ENCODE results near the gene ARL14EPL.

The ARL14EPL gene

GRCh38 chr5:116032991-116033390, 719 bp downstream of the ARL14EPL start:
- DNase-seq: no peak
- TF ChIP-seq POLR2A (IDR thresholded peaks at IDR 0.05; ENCODE audit: low read length) (no peak), GATA1 (IDR thresholded peaks at IDR 0.05; ENCODE audit: low read depth, low read length) (no peak)

GRCh38 chr5:116035123-116035522, 2.9 kb downstream of the ARL14EPL start:
- DNase-seq: no peak
- TF ChIP-seq POLR2A (IDR thresholded peaks at IDR 0.05; ENCODE audit: low read length): no peak
- no peak for TF ChIP-seq GATA1 (IDR thresholded peaks at IDR 0.05; ENCODE audit: low read depth, low read length)

DNA sequence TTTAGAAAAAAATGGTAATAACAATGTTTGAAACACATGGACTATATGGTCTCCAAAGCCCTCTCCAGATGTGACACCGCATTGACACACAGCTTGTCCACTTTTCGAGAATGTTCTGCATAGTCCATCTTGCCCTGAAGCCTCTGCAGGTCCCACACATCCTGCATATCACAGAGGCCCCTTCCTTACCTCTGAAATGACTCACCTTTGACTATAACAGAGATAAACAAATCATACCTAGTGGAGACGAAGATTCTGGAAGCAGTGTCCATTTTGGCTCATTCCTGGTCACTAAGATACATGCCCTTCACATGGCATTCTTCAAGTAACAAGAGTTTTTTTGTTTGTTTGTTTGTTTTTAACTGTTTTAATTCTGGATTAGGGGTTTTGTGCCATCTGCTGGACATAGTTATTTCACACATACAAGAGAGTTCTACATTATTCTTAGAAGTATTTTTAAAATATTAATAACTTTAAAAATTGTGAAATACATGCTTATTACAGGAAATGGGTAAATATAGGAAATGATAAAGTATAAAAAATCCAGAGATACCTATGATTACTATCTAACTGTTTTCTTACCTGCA, 5.1 kb downstream of the ARL14EPL start:
- TF ChIP-seq POLR2A (IDR thresholded peaks at IDR 0.05; ENCODE audit: low read length) (no peak), GATA1 (IDR thresholded peaks at IDR 0.05; ENCODE audit: low read depth, low read length) (no peak)
- no peak for DNase-seq

GRCh38 chr5:116038817-116039216, 6.5 kb downstream of the ARL14EPL start:
- TF ChIP-seq POLR2A (IDR thresholded peaks at IDR 0.05; ENCODE audit: low read length): no peak
- TF ChIP-seq GATA1 (IDR thresholded peaks at IDR 0.05; ENCODE audit: low read depth, low read length): no peak
- no peak for DNase-seq

- TF ChIP-seq POLR2A (IDR thresholded peaks at IDR 0.05; ENCODE audit: low read length) (no peak), GATA1 (IDR thresholded peaks at IDR 0.05; ENCODE audit: low read depth, low read length) (no peak)
- no peak for DNase-seq
Observed at GRCh38 chr5:116042375-116042774, 10.1 kb downstream of the ARL14EPL start.

DNA sequence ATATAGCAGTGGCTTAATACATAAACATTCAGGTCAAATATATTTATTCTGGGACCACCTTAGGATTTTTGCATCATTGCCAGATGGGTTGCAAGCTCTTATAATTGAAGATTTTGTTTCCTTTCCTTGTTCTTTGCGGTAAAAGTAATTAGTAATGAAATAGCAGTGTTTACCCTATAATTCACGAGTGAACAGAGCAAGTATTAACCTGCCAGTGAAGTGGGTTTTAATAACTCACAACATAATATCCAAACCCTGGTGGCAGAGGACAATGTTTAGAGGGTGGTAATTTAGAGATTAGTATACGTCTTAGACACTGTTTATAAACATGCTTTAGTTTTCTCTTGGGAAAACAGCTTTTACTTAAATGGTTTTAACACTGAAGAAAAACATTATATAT, 11.8 kb downstream of the ARL14EPL start:
- no peak for DNase-seq
- no peak for TF ChIP-seq GATA1 (IDR thresholded peaks at IDR 0.05; ENCODE audit: low read depth, low read length)
- TF ChIP-seq POLR2A (IDR thresholded peaks at IDR 0.05; ENCODE audit: low read length): no peak

DNA sequence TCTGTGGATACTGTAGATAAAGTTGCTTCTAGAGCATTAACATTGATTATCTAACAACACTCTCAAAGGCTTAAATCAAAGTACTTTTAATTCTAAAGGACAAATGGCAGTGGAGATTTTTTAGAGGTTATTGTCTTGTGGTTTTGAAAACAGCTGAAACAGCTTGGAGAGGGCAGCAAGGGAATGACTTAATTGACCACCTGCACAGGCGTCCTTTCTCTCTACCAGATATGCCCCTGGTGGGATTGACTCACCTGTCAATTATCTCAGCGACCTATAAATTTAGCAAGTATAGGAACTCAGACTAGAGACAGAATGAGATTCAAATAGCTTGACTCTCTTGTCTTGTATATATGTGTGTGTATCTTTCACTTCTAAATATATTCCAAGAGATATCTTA, 13.5 kb downstream of the ARL14EPL start:
- no peak for TF ChIP-seq POLR2A (IDR thresholded peaks at IDR 0.05; ENCODE audit: low read length)
- TF ChIP-seq GATA1 (IDR thresholded peaks at IDR 0.05; ENCODE audit: low read depth, low read length): no peak
- no peak for DNase-seq

DNA sequence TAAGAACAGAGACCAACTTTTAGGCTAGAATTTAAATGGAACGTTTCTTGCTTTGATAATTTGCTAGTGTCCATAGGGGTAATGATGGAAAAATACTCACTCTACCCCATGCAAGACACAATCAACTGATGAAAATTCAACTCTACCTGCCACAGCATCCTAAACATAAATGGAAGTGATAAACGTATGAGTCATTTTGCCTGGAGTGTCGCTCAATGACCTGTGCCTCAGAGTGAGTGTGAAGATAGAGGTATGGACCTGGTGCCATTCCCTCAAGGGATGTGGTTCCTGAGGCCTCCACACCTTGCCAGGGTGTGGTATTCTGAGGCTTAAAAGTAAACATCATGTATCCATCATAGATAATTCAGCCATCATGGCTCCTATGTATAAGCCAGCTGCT, 14.0 kb downstream of the ARL14EPL start:
- DNase-seq: no peak
- TF ChIP-seq POLR2A (IDR thresholded peaks at IDR 0.05; ENCODE audit: low read length) (no peak), GATA1 (IDR thresholded peaks at IDR 0.05; ENCODE audit: low read depth, low read length) (no peak)

- no peak for TF ChIP-seq POLR2A (IDR thresholded peaks at IDR 0.05; ENCODE audit: low read length)
- no peak for TF ChIP-seq GATA1 (IDR thresholded peaks at IDR 0.05; ENCODE audit: low read depth, low read length)
- DNase-seq: no peak
Observed at GRCh38 chr5:116046823-116047222, 14.6 kb downstream of the ARL14EPL start.

DNA sequence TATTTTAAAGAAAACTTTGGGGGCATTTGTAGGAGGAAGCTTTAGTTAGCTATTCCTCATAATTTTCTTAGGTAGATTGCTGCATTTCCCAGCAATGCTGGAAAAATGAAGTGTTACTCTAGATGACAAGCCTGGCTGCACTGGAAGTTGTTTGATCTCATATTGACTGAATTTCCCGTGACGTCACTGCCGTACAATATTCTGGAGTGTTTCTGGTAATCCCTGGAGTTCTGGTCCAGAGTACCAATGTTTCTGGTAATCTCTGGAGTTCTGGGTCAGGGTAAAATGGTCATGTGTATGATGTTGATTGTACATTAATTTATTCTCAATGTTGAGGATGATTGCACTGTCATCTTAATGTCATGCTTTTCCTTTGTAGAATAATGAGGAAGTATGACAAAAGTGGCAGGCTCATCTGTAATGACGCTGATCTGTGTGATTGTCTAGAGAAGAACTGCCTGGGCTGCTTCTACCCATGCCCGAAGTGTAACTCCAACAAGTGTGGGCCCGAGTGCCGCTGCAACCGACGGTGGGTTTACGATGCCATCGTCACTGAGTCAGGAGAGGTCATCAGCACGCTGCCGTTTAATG, 26.2 kb downstream of the ARL14EPL start:
- TF ChIP-seq GATA1 (IDR thresholded peaks at IDR 0.05; ENCODE audit: low read depth, low read length) (no peak), POLR2A (IDR thresholded peaks at IDR 0.05; ENCODE audit: low read length) (no peak)
- DNase-seq: no peak

DNA sequence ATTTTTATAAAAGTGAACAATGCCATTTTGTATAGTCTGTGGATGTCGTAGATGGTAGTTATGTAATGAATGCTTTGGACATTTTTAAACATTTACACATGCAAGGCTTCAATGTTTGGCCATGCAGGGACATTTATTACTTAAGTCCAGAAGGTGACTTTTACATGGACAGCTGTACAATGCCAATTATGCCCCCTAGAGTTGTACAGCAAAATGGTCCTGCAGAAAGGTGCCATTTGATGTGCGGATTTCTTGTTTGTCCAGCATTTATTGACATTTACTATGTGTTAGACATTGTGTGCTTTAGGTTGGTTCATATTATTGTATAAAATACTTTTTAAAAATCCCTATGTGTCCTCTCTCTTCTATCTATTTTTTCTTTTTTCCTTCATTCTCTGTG, 30.1 kb downstream of the ARL14EPL start:
- DNase-seq: no peak
- TF ChIP-seq POLR2A (IDR thresholded peaks at IDR 0.05; ENCODE audit: low read length): no peak
- no peak for TF ChIP-seq GATA1 (IDR thresholded peaks at IDR 0.05; ENCODE audit: low read depth, low read length)

- TF ChIP-seq POLR2A (IDR thresholded peaks at IDR 0.05; ENCODE audit: low read length) (no peak), GATA1 (IDR thresholded peaks at IDR 0.05; ENCODE audit: low read depth, low read length) (no peak)
- DNase-seq: no peak
Observed at GRCh38 chr5:116063950-116064349, 31.7 kb downstream of the ARL14EPL start.

- DNase-seq: peak; percentile 55 to 74
- TF ChIP-seq POLR2A (IDR thresholded peaks at IDR 0.05; ENCODE audit: low read length) (no peak), GATA1 (IDR thresholded peaks at IDR 0.05; ENCODE audit: low read depth, low read length) (no peak)
Observed at GRCh38 chr5:116068028-116068632, 35.9 kb downstream of the ARL14EPL start.

DNA sequence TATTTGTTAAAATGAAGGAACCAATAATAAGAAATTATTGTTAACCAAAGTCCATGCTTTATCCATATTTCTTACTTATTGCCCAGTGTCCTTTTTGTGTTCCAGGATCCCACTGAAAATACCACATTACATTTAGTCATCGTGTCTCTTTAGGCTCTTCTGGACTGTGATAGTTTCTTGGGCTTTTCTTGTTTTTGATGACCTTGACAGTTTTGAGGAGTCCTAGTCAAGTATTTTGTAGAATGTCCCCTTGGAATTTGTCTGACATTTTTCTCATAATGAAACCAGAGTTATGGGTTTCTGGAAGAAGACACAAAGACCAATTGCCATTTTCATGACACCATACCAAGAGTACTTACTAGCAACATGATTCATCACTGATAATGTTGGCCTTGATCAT, 38.9 kb downstream of the ARL14EPL start:
- TF ChIP-seq POLR2A (IDR thresholded peaks at IDR 0.05; ENCODE audit: low read length) (no peak), GATA1 (IDR thresholded peaks at IDR 0.05; ENCODE audit: low read depth, low read length) (no peak)

More for the DNA sequence above, 38.9 kb downstream of the ARL14EPL start:
- DNase-seq: no peak

Measured in erythroblast (primary cell).